NK-92 treated with Interleukin-12 subunit alpha and Interleukin-12 subunit beta, amount 100 ng/mL, for 24 hours (cell line): Measurements from ENCODE around the gene SSBP4.

Experiments
- DNase-seq: peaks from one replicate; lab custom pipeline; 2025; lab: John Stamatoyannopoulos, UW

Gene SSBP4

DNA sequence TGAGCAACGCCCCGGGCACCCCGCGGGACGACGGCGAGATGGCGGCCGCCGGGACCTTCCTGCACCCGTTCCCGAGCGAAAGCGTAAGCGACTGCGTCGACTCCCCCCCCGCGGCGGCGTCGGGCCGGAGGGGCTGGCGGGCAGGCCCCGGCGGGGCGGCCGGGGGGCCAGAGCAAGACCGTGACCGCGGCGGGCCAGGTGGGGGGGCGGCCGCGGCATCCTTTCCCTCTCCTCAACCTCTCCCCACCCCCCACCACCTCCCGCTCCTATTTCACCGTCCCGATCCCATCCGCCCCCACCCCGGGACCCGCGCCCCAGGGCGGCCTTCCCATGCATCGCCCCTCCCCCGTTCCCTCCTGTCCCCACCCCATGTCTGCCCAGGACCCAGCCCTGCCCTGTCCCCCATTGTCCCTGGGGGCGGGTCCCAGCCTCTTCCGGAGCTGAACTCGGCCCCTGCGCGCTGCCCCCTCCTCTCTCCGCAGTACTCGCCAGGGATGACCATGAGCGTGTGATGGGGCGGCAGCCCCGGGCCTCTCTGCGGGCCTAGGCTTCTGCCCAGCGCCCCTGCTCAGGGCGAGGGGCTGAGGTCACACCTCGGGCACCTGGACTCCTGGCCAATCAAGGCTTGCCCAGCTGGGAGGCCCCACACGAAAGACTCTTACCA, 14.7 kb downstream of the SSBP4 start:
- DNase-seq, result no peak

DNA sequence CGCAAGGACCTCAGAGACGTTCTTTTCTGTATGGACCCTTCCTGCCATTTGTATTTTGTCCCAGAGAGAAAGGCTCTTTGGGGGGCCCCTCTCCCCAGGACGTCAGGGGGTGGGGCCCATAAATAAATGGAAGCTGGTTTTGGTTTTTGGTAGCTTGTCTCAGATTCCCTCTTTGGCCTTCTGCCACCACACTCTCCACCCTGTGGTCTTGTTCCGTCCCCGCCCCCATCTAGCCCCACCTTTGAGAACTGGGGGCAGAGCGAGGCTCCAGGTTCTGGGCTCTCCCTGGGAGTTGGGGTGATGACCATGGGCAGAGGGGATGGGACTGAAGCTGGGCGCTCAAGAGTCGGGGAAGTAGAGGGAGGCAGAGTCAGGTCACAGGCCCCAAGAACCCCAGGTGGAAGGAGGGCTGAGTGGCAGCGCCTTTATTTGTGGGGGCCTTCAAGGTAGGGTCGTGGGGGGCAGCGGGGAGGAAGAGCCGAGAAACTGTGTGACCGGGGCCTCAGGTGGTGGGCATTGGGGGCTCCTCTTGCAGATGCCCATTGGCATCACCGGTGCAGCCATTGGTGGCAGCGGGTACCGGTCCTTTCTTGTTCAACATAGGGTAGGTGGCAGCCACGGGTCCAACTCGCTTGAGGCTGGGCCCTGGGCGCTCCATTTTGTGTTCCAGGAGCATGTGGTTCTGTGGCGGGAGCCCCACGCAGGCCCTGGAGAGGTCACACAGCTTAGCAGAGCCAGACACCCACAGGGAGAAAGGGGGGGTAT, 15.4 kb downstream of the SSBP4 start:
- no peak for DNase-seq

DNA sequence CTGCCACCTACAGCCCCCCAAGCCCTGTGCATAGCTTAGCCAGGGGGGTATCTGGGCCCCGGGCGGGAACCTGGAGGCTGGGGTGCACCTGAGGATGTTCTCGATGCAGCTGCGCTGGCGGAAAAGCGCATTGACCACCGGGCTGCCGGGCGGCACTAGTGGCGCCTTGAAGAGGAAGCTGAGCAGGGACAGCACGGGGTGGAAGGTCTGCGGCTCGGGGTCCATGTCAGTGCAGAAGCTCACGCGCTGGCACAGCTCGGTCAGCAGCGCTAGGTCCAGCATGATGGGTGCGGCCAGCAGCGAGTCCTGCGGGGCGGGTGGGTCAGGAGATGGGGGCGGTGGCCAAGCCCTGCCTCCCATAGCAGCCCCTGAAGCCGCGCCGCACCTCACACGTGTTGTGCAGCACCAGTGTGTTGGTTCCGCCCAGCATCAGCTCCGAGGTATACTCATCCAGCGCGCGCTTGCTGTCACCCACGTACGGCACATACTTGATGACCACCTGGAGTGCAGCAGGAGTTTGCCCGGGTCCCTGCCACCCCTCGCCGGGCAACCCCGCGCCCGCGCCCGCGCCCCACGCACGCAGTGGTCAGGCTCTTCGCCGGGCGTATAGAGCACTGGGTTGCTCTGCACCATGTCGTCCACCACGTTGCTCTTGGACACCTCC, 16.1 kb downstream of the SSBP4 start:
- DNase-seq, result no peak

DNA sequence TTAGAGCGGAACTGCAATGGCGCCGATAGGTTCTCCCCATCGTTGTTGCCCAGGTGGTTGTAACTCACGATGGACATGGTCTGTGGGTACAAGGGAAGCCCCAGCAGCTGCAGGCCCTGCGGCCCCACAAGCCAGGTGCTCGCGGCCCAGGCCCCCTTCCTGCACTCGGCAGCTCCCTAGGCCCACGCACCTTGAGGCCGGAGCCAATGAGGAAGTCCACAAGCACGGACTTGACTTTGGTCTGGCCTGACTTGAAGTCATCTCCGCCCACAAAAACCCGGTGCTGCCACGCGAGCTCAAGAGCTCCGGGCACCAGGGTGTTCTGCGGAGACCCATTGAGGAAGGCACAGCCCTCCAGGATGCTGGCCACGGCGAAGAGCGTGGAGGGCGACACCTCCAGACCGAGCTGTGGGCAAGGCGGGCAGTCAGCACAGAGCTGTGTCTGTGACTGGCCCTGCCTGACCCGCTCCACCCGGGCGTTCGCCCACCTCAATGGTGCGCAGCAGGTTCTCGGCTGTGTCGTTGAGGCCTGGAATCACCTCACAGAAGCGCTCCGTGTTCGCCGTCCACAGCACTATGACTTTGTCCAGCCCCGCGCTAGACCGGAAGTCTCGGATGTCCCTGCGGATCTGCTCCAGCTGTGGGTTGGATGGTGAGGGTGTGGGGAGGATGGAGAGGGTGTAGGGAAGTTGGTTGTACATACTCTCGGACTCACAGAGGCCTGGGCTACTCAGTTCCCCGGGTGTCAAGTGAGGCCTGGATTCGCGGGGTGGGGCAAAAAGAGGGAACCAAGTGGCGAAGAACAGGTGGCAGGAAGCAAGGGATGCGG, 16.9 kb downstream of the SSBP4 start:
- no peak for DNase-seq

DNA sequence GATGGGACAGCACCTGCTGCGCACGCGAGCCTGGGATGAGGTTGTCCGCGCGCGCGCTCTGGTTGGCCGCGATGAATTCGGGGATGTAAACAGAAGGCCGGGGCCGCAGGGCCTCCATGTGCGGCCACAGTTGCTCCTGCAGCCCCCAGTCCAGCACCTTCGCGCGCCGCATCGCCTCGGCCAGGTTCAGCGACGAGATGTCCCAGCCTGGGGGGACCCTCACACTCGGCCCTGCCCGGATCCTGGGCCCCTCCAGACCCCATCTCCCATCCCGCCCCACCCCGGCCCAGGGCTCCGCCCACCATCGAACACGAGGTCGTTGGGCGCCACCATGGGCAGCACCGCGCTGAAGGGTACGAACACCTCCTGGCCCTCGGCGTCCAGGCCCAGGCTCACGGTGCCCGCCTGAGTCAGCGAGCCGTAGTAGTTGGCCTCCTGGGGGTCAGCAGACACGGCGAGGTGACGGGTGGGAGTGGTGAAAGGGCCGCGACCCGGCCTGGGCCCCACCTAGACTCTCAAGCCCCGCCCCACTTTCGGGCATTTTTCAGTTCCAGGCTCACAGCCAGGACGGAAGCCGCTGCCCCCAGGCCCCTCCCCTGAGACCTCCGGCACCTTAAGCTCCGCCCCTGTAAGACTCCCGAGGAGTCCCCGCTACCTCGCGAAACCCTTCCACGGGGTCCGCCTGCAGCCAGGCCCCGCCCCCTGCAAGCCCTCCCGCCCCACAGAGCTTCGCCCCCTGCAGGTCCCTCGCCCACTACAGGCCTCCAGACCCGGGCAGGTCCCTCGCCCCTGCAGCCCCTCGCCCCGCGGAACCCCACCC, 17.7 kb downstream of the SSBP4 start:
- DNase-seq, result no peak

DNA sequence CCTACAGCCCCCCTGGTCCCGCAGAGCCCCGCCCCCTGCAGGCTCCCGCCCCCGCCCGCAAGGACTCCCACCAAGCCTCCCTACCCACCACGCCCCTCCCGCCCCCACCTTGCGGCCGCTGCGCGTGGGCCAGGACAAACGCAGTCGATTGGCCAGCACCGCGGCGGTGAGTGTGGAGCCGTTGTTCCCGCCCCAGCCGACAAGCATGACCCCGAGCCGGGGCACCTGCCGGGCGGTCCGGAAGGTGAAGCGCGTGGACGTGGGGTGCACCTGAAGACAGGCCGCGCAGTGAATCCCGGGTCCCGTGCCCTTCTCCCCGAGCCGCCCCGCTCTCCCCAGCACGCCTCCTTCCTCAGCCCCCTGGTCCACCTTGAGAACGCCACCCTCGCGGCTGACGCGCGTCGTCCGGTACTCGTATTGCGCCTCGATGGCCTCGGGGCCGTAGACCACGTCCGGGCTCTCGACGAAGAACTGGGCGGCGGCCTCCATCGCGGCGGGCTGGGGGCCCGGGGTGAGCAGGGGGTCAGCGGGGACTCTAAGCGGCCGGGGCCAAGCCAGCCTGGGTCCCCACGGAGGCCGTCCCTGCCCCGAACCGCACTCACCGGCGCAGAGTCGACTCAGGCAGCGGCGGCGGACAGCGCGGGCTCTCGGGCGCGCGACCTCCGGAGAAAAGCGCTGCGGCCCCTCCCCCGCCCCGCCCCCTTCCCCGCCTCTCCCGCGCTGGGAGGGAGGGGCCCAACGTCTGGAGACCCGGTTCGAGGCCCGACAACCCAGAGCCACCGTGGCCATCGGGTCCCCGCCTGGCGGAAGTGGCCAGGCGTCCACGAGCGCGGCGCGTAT, 18.5 kb downstream of the SSBP4 start, which contains the start of gene ISYNA1:
Gene ISYNA1, minus strand, starts transcription at position 643 of the 840 bp plus-strand sequence. Its CDS starts 154 bp downstream, at position 489.
- DNase-seq, result no peak

DNA sequence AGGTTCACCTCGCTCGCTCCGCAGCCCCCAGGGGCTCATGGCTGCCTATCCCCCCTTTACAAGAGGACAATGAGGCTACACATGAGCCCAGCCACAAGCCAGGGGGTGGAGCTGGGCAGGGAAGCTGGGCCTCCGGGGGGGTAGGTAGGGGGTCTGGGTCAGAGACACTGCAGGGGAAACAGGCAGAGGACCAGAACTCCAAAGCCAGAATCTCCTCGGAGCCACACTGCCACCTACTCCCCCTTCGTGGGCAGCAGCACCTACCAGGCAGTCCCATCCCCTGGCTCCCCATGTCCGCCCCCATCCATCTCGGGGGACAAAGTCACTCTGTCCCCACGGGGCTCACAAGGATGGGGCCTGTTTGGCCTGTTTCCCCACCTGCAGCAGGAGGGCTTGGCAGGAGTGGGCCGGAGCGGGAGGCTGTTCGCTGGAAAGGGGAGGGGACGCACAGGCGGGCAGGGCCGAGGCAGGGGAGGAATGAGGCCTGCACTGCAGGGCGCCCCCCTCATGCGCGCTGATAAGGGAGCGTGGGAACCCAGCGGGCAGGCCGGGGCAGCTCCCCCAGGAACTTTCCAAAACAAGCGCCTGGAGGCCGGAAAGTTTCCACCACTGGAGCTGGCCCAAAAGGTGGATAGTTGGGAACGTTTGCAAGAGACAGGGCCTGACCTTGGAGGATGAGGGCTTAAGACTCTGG, 19.3 kb downstream of the SSBP4 start:
- no peak for DNase-seq

DNA sequence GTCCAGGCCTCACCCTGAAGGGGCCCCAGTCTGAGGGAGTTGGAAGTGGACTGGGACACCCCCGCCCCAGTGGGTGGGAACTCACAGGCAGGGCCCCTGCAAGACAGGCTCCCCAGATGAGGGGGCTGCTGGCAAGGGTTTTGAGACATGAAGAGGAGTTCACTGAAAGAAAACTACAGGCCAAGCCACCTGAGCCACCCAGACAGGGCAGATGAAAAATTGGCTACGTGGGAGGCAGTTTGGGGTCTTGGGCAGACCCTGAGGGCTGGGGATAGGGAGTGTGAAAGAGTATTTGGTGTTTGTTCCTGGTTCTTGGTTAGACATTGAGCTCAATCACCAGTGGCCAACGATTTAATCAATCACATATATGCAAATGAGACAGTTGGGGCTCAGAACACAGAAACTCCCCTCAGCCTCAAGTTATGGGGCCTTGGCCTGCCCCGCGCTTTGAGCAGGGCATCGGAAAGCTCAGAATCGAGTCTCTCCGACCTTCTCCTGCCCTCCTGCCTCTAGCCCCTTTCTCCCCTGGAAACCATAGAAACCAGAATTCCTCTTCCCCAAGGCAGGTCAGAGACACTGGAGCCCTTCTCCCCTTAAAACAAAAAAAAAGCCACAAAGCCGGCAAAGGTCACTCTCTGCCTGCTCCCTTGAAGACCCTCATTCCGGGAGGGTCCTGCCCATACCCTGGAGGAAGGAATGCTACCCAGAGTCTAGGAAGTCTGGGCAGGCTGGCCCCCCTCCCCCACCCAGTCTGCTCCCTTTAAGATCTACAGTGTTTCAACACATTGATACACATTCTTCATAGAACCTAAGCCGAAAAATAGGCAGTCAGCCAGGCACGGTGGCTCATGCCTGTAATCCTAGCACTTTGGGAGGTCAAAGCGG, 20.1 kb downstream of the SSBP4 start:
- no peak for DNase-seq

DNA sequence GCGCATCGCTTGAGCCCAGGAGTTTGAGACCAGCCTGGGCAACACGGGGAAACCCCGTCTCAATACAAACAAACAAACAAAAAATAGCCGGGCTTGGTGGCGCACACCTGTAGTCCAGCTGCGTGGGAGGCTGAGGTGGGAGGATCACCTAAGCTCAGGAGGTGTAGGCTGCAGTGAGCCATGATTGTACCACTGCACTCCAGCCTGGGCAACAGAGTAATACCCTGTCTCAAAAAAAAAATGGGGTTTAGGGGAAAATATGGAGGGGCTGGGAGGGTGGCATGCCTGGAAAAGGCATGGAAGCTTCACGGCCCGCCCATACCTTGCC, 20.7 kb downstream of the SSBP4 start:
- DNase-seq, result no peak

DNA sequence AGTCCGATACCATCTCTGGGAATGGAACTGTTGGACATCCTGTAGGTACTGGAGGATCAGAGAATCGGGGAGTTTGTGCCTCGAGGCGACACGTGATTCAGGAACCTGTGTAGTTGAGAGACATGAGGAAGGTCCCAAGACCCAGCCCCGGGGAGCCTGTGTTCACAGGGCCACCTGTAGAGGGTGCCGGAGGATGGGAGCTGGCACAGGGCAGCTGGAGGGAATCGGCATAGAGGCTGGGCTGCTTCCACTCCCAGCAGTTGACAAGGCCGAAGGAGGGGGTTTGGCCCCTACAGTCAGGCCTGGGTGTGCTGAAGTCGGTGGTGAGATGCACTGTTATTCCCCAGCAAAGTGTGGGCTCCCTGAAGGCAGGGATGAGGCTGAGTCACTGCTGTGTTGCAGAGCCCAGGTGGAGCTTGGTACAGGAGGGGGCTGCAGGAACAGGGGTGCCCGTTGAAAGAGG, 21.2 kb downstream of the SSBP4 start:
- no peak for DNase-seq

DNA sequence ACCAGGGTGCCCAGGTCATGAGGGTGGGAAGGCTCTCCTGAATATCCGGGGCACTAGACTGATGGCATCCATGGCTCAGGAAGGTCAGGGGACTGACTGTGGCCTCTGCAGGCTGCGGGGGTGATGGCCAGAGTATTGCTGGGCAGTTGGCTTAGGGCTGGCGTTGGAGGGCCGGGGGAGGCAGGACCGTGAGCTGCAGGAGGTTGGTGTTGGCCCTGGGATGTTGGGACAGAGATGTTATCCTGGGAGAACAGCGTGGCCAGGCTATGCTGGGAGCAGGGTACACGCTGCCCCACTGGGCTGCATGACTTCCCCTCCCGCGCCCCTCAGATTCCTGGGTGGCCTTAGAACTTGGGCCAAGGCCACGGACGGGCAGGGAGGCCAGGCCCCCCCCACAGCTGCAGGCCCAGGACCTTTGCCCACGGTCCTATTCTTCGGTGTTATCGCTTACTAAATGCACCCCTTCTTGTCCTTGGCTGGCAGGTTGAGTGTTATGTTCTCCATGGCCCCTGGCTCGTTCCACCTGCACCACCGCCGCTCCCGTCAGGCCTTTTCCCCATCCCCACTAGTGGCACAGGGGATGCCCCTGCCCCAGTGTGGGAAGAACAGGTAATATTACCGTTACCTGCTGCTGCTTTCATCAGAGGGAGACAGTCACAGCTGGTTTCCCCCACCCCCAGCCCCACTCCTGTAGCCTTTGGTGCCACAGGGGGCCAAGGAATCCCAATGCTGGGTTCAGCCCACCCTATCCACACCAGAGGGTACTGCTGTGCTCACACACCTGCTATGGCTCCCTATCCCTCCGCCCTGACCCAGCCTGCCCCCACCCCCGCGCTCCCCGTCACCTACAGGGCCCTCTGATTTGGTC, 22.0 kb downstream of the SSBP4 start:
- no peak for DNase-seq

DNA sequence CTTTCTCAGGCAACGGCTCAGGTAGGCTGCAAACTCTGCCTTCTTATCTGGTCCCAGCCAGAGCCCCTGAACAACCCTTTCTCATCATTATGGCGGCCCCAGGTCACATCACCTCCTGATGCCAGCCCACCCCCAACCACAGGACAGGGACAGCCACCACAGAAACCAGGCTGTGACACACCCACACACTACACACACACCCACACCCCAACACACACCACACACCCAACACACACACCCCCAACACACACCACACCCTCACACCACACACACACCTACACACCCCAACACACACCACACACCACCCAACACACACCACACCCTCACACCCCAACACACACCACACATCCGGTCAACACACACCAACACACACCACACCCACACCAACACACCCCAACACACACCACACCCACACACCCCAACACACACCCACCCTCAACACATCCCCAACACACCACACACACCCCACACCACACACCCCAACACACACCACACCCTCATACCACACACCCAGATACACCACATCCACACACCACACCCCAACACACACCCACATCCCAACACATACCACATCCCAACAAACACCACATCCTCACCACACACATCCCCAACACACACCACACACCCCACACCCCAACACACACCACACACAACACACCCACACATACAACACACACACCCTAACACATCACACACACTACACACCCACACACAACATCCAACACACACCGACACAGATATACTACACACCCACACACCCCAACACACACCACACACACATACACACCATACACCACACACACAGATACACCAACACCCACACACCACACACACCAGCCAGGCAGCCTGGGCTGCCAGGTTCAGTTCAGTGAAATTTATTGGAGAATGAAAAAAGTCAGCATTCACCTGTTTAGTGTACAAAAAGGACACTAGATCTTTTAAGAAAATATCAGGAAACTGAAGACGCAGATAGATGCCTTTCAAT, 22.9 kb downstream of the SSBP4 start:
- DNase-seq, result no peak

DNA sequence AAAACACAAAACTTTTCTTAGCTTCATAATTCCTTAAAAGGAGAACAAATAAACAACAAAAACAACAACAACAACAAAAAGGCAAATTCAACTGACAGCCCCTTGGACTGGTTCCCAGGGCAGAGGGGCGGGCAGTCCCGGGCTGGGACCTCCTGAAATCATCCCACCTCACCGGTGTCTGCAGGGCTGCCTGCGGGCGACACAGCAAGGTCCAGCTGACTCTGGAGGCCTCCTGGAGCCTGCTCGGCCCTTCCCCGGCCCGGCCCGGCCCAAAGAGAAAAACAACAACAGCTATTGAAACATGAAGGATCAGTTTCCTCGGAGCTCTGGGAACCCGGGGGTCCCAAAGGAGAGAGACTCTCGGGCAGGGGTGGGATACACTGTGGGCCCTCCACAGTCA, 23.7 kb downstream of the SSBP4 start:
- DNase-seq, result no peak

DNA sequence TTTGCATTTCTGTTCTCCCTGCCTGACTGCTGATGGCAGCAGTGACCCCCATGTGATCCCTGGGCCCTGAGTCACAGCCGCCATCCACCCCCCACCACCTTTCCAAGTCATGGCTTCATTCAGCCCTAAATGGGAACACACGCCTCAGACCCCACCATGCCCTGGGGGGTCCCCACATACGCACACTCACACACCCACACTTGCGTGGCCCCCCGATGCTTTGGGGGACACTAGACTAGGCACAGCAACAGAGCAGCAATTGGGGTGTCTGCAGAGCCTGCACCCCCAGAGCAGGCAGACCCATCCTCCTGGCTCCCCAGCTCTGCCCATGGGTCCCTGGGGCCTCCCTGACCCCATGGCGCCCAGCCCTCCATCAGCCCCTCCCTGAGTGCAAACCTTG, 24.2 kb downstream of the SSBP4 start:
- DNase-seq, result no peak

DNA sequence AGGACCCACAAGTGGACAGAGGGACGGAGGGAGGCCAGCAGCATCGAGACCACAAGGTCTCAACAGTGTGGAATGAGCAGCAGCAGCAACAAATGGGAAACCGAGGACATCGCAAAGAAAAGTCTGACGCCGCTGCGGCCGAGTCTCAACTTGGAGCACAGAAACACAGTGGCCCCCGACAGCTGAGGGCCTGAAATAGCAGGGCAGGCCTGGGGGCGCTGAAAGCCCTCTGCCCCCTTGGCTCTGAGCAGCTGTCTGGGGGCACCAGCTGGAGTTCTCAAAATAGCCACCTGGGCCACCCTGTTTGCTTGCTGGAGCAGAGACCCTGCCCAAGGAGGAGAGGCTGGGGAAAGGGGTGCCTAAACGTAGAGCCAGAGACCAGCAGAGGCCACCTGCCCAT, 24.6 kb downstream of the SSBP4 start:
- DNase-seq, result no peak

DNA sequence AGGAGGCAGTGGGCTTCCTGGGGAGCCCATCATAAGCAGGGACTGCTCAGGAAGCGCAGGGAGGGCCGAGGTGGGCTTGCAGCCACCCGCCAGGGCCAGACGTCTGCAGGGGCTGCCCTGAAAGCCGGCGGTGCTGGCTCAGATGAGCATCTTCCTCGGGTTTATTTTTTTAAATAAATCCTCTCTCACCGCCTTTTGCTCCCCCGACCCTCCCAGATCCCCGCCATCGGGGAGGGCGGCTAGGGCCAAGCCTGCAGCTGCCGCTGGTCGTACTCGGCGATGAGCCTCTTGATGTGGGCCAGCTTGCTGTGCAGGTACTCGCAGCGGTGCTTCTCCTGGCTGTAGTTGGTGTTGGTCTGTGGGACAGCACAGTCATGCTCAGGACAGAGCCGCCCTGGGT, 25.3 kb downstream of the SSBP4 start:
- no peak for DNase-seq
